ENCODE measurements around the gene MYRIP.
"Not testable (repeated sequence)": the region's sequence is repeated elsewhere in the genome, so short reads cannot be mapped to it uniquely, and the experiment has no call there.

MYRIP gene

GRCh38 chr3:40022297-40022827, 213.0 kb downstream of the MYRIP start:
- no peaks in the 10 kb centered on the region for H3K4me1 Mint-ChIP-seq (ENCODE audit: low read depth)
- no peak overlapping the region for H3K4me3 Mint-ChIP-seq
- no peak overlapping the region for H3K27ac Mint-ChIP-seq

GRCh38 chr3:40024526-40024925, 215.1 kb downstream of the MYRIP start:
- no peaks in the 10 kb centered on the region for H3K27me3 Mint-ChIP-seq
- no peak overlapping the region for H3K4me3 Mint-ChIP-seq
- peaks cover 50% of the 10 kb centered on the region for H3K9me3 Mint-ChIP-seq
- intact Hi-C loops (cut with micrococcal nuclease) = no loop called here
- no peak overlapping the region for H3K27ac Mint-ChIP-seq
- no peaks in the 10 kb centered on the region for H3K4me1 Mint-ChIP-seq (ENCODE audit: low read depth)
- H3K36me3 Mint-ChIP-seq (ENCODE audit: low read depth) = no peaks in the 10 kb centered on the region

More at GRCh38 chr3:40022297-40022827, 213.0 kb downstream of the MYRIP start:
- H3K27me3 Mint-ChIP-seq = no peaks in the 10 kb centered on the region
- H3K9me3 Mint-ChIP-seq = peaks cover 44% of the 10 kb centered on the region
- H3K36me3 Mint-ChIP-seq (ENCODE audit: low read depth) = no peaks in the 10 kb centered on the region
- intact Hi-C loops (cut with micrococcal nuclease) = no loop called here

DNA sequence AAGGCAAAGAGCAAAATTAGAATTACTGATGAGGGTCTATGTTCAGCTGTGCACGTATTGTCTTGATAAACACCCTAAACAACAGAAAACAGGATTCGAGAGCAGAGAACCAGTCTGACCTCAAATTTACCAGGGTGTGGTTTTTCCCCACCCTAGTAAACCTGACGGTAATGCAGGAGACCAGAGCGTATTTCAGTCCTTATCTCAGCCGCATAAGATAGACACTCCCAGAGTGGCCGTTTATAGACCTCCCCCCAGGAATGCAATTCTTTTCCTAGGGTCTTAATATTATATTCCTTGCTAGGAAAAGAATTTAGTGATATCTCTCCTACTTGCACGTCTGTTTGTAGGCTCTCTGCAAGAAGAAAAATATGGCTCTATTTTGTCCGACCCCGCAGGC, 216.5 kb downstream of the MYRIP start:
- H3K4me3 Mint-ChIP-seq; H3K27ac Mint-ChIP-seq; H3K27me3 Mint-ChIP-seq; intact Hi-C loops (cut with micrococcal nuclease); H3K36me3 Mint-ChIP-seq (ENCODE audit: low read depth); H3K4me1 Mint-ChIP-seq (ENCODE audit: low read depth): not testable (repeated sequence)
- H3K9me3 Mint-ChIP-seq = peaks cover 57% of the 10 kb centered on the region

GRCh38 chr3:40035177-40035576, 225.8 kb downstream of the MYRIP start:
- H3K27ac Mint-ChIP-seq = no peak overlapping the region
- H3K4me3 Mint-ChIP-seq = no peak overlapping the region
- no peaks in the 10 kb centered on the region for H3K27me3 Mint-ChIP-seq
- H3K4me1 Mint-ChIP-seq (ENCODE audit: low read depth) = no peaks in the 10 kb centered on the region
- peaks cover 9% of the 10 kb centered on the region for H3K9me3 Mint-ChIP-seq
- H3K36me3 Mint-ChIP-seq (ENCODE audit: low read depth) = no peaks in the 10 kb centered on the region
- intact Hi-C loops (cut with micrococcal nuclease) = no loop called here

- no peaks in the 10 kb centered on the region for H3K4me1 Mint-ChIP-seq (ENCODE audit: low read depth)
- no peaks in the 10 kb centered on the region for H3K27me3 Mint-ChIP-seq
- H3K9me3 Mint-ChIP-seq = peaks cover 8% of the 10 kb centered on the region
- H3K4me3 Mint-ChIP-seq = no peak overlapping the region
- H3K27ac Mint-ChIP-seq = no peak overlapping the region
- intact Hi-C loops (cut with micrococcal nuclease) = no loop called here
- no peaks in the 10 kb centered on the region for H3K36me3 Mint-ChIP-seq (ENCODE audit: low read depth)
These were observed 228.2 kb downstream of the MYRIP start for GRCh38 chr3:40037582-40037981.

- Mint-ChIP-seq H3K27me3 (no peaks in the 10 kb centered on the region), H3K27ac (no peak overlapping the region), H3K36me3 (ENCODE audit: low read depth) (no peaks in the 10 kb centered on the region), H3K4me1 (ENCODE audit: low read depth) (no peaks in the 10 kb centered on the region), H3K9me3 (no peaks in the 10 kb centered on the region), H3K4me3 (no peak overlapping the region)
- intact Hi-C loops (cut with micrococcal nuclease) = no loop called here
These were observed 233.5 kb downstream of the MYRIP start for GRCh38 chr3:40042752-40043443.

GRCh38 chr3:40043444-40043755, 234.0 kb downstream of the MYRIP start:
- H3K4me3 Mint-ChIP-seq = no peak overlapping the region
- intact Hi-C loops (cut with micrococcal nuclease) = no loop called here
- no peaks in the 10 kb centered on the region for H3K4me1 Mint-ChIP-seq (ENCODE audit: low read depth)
- H3K9me3 Mint-ChIP-seq = no peaks in the 10 kb centered on the region
- H3K36me3 Mint-ChIP-seq (ENCODE audit: low read depth) = no peaks in the 10 kb centered on the region
- H3K27ac Mint-ChIP-seq = no peak overlapping the region
- H3K27me3 Mint-ChIP-seq = no peaks in the 10 kb centered on the region

DNA sequence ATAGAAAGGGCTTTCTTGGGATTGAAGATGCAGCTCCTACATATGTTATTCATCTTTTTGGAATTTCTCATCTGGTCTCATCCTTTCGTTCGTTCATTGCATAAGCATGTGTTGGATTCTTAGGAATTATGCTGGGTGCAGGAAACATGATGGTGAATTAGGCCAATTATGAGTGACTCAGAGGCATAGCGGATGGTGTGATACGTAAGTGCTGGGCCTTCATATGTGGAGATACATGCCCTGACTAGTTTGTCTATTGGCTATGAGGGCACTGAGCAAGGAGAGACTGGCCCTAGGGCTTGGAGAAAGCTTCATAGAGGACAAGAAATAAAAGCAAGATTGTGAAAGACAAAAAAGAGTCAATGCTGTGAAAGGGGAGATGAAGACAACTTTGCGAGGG, 235.1 kb downstream of the MYRIP start:
- no peaks in the 10 kb centered on the region for H3K36me3 Mint-ChIP-seq (ENCODE audit: low read depth)
- peaks cover 4% of the 10 kb centered on the region for H3K9me3 Mint-ChIP-seq
- intact Hi-C loops (cut with micrococcal nuclease) = no loop called here
- H3K4me1 Mint-ChIP-seq (ENCODE audit: low read depth) = no peaks in the 10 kb centered on the region
- no peaks in the 10 kb centered on the region for H3K27me3 Mint-ChIP-seq
- no peak overlapping the region for H3K4me3 Mint-ChIP-seq
- H3K27ac Mint-ChIP-seq = no peak overlapping the region

DNA sequence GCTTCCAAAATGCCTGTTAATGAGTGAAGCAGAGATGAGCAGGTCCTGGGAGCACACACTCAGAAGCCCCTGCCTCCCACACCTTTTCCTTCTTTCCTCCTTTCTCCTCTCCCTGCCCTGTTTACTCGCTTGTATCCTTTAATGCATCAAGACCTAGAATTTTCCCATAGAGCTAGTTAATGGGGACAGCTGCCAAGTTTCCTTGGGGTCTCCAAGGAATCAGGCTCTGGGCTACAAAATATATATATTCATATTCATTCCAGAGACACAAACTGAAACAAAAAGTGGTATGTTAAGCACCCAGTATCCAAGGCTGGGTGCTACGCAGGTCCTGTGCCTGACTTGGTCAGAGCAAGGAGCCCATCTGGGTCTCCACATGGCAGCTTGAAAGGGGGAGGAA, 235.6 kb downstream of the MYRIP start:
- intact Hi-C loops (cut with micrococcal nuclease) = no loop called here
- H3K27ac Mint-ChIP-seq = no peak overlapping the region
- H3K4me3 Mint-ChIP-seq = no peak overlapping the region
- H3K9me3 Mint-ChIP-seq = peaks cover 9% of the 10 kb centered on the region
- H3K4me1 Mint-ChIP-seq (ENCODE audit: low read depth) = no peaks in the 10 kb centered on the region
- no peaks in the 10 kb centered on the region for H3K27me3 Mint-ChIP-seq
- no peaks in the 10 kb centered on the region for H3K36me3 Mint-ChIP-seq (ENCODE audit: low read depth)

GRCh38 chr3:40046149-40046548, 236.7 kb downstream of the MYRIP start:
- intact Hi-C loops (cut with micrococcal nuclease) = no loop called here
- Mint-ChIP-seq H3K9me3 (peaks cover 20% of the 10 kb centered on the region), H3K36me3 (ENCODE audit: low read depth) (no peaks in the 10 kb centered on the region), H3K27me3 (no peaks in the 10 kb centered on the region), H3K27ac (no peak overlapping the region), H3K4me3 (no peak overlapping the region), H3K4me1 (ENCODE audit: low read depth) (no peaks in the 10 kb centered on the region)

GRCh38 chr3:40047406-40047805, 238.0 kb downstream of the MYRIP start:
- Mint-ChIP-seq H3K27me3 (no peaks in the 10 kb centered on the region), H3K27ac (no peak overlapping the region), H3K36me3 (ENCODE audit: low read depth) (no peaks in the 10 kb centered on the region), H3K9me3 (peaks cover 20% of the 10 kb centered on the region), H3K4me3 (no peak overlapping the region), H3K4me1 (ENCODE audit: low read depth) (no peaks in the 10 kb centered on the region)
- intact Hi-C loops (cut with micrococcal nuclease) = no loop called here

GRCh38 chr3:40053663-40054062, 244.3 kb downstream of the MYRIP start:
- intact Hi-C loops (cut with micrococcal nuclease) = no loop called here
- Mint-ChIP-seq H3K9me3 (peaks cover 20% of the 10 kb centered on the region), H3K36me3 (ENCODE audit: low read depth) (no peaks in the 10 kb centered on the region), H3K4me1 (ENCODE audit: low read depth) (no peaks in the 10 kb centered on the region), H3K4me3 (no peak overlapping the region), H3K27me3 (no peaks in the 10 kb centered on the region), H3K27ac (no peak overlapping the region)

DNA sequence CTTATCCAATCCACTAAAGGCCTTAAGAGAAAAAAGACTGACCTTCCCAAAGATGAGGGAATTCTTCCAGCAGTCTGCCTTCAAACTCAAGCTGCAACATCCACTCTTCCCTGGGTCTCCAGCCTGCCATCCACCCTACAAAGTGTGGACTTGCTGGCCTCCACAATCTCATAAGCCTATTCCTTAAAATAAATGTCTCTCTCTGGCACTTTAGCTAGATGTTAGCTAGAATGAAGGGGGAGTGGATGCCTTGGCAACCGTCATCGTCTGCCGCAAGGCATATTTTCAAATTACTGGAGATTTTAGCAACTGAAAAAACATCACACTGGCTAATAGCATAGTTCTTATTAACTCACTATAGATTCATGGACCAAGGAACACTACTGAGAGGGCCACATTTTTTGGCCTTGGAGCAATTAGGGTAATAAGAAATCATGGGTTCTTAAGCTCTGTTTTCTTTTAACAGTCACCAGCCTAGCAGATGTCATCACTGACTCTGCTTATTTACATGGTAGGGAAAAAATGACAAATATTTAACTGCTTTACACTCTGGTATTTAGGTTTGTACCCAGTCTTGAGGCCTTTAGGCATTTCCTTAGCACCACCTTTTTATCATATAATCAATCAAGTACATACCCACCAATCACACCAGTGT, 245.3 kb downstream of the MYRIP start:
- Mint-ChIP-seq H3K4me3 (no peak overlapping the region), H3K27ac (no peak overlapping the region)

DNA sequence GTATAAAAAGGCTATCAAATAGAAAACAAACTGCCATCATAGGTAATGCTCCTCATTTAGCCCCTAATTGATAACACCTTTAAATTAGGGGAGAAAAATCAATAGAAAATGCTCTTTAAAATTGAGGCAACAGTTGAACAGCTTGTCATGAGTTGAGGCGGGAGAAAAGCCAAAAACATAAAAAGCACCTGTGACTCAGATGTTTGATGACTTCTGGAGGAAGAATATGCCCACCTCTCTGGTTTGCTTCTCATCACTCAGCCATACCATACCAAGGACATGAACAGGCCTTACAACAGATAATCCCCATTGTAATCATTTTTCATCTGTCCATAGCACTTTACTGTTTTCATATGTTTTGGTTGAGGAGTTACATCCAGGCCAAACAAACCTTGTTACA, 246.0 kb downstream of the MYRIP start:
- no peaks in the 10 kb centered on the region for H3K4me1 Mint-ChIP-seq (ENCODE audit: low read depth)
- H3K4me3 Mint-ChIP-seq = no peak overlapping the region
- no peaks in the 10 kb centered on the region for H3K36me3 Mint-ChIP-seq (ENCODE audit: low read depth)
- no peak overlapping the region for H3K27ac Mint-ChIP-seq
- intact Hi-C loops (cut with micrococcal nuclease) = no loop called here
- peaks cover 16% of the 10 kb centered on the region for H3K9me3 Mint-ChIP-seq
- no peaks in the 10 kb centered on the region for H3K27me3 Mint-ChIP-seq

More for the DNA sequence above, 245.3 kb downstream of the MYRIP start:
- Mint-ChIP-seq H3K9me3 (peaks cover 18% of the 10 kb centered on the region), H3K4me1 (ENCODE audit: low read depth) (no peaks in the 10 kb centered on the region), H3K27me3 (no peaks in the 10 kb centered on the region), H3K36me3 (ENCODE audit: low read depth) (no peaks in the 10 kb centered on the region)
- intact Hi-C loops (cut with micrococcal nuclease) = no loop called here

- Mint-ChIP-seq H3K4me3 (no peak overlapping the region), H3K36me3 (ENCODE audit: low read depth) (no peaks in the 10 kb centered on the region), H3K27me3 (no peaks in the 10 kb centered on the region), H3K9me3 (peaks cover 10% of the 10 kb centered on the region), H3K27ac (no peak overlapping the region), H3K4me1 (ENCODE audit: low read depth) (no peaks in the 10 kb centered on the region)
- intact Hi-C loops (cut with micrococcal nuclease) = no loop called here
These were observed 246.5 kb downstream of the MYRIP start for GRCh38 chr3:40055956-40056355.
